HL-60 (cell line): ENCODE data around the gene VIPR2.
"Not testable (repeated sequence)": the region's sequence is repeated elsewhere in the genome, so short reads cannot be mapped to it uniquely, and the experiment has no call there.

ENCODE experiments used
- CTCF ChIP-seq: IDR thresholded peaks from one replicate; pipeline ENCODE4 v1.5.1; 2011; ENCODE audit warnings: low read length, control low read depth, inconsistent platforms; ENCODE audit not compliant: insufficient read depth
- REST ChIP-seq: IDR thresholded peaks from 2 replicates; pipeline ENCODE4 v1.6.1; 2012; ENCODE audit warnings: low read depth; ENCODE audit not compliant: insufficient replicate concordance

- TF ChIP-seq CTCF, REST: not testable (repeated sequence)
Measured at GRCh38 chr7:159132670-159133443, 11.8 kb downstream of the VIPR2 start.
